H1 (cell line): ENCODE results near the gene DLST. TPM values are rescaled to one million over a fixed set of nuclear protein-coding genes. Genes with fewer than 3 reads are reported as not detected.

Source experiments
- ASH2L ChIP-seq: fragments of 200-600, 300-600 bp; sonication (generic); IDR thresholded peaks from one replicate; pipeline ENCODE4 v1.7.1; 2017; ENCODE audit warnings: low read length
- E2F6 ChIP-seq: IDR thresholded peaks from 2 replicates; pipeline ENCODE4 v1.6.1; 2012; ENCODE audit warnings: inconsistent platforms
- USF2 ChIP-seq: IDR thresholded peaks from 2 replicates; pipeline ENCODE4 v1.6.1; 2011; ENCODE audit warnings: low read length, improper control_type of control experiment
- polyA plus RNA-seq, 7 experiments: library from polyadenylated mRNA; depleted of rRNA in 3 of 7; stranded (reverse) in 5 of 7; unstranded in 2 of 7; fragments of >200 nt in 5 of 7; fragments of 200-250 nt in 2 of 7; gene quantifications; 1 replicate in 5 of 7; 2 replicates in 1 of 7; 4 replicates in 1 of 7; pipeline versions ENCODE4 v1.2.1 to v1.2.3, GENCODE V29; 2011 to 2013; ENCODE audit warnings: missing spikeins in 2 of 7, mixed read lengths in 2 of 7
- total RNA-seq: library from RNA; stranded (reverse); fragmentation: NEBNext Ultra II Directional; extraction: Animal tissue kit (Norgen Biotek cat#: 25700); gene quantifications from 2 replicates; pipeline ENCODE4 v1.2.1, GENCODE V29; 2021

The DLST gene
- total and polyA plus RNA-seq, 2 of the 8 experiments (the other 6 are each of a cell fraction or from before 2014, with no cell fraction given): 96.5 to 117 TPM

GRCh38 chr14:74897642-74898041, 15.9 kb downstream of the DLST start (continued):
- TF ChIP-seq E2F6 (no peak), USF2 (no peak), ASH2L (no peak)
